ENCODE measurements around the gene ASTN1.
A peak's percentile ranks its signal among the peaks of the same experiment; 100 is the strongest.

ASTN1 gene

GRCh38 chr1:177164380-177165068 lies at the start of gene ASTN1 (continued):
- TF ChIP-seq ZNF513 (tag by site-specific recombination; IDR thresholded peaks at IDR 0.05) (no peak), HOXA7 (CRISPR knock-in tag; IDR thresholded peaks at IDR 0.05; ENCODE audit: borderline replicate concordance) (no peak), ZFP3 (tag by site-specific recombination; IDR thresholded peaks at IDR 0.05; ENCODE audit: low read depth) (no peak), ZNF645 (tag by site-specific recombination; IDR thresholded peaks at IDR 0.05) (no peak), REPIN1 (tag by site-specific recombination; IDR thresholded peaks at IDR 0.05; ENCODE audit: low read depth) (no peak), PATZ1 (tag by site-specific recombination; IDR thresholded peaks at IDR 0.05) (peak; percentile 39; the same call in 1 of the 2 replicates), ZNF555 (tag by site-specific recombination; conservative IDR thresholded peaks at IDR 0.05) (no peak), ZSCAN5A (tag by site-specific recombination; IDR thresholded peaks at IDR 0.05) (no peak), ZNF544 (tag by site-specific recombination; IDR thresholded peaks at IDR 0.05) (no peak), SCRT2 (tag by site-specific recombination; IDR thresholded peaks at IDR 0.05) (no peak), KLF10 (tag by site-specific recombination; IDR thresholded peaks at IDR 0.05) (no peak), ZNF600 (tag by site-specific recombination; IDR thresholded peaks at IDR 0.05) (peak; percentile 67), ZNF510 (tag by site-specific recombination; IDR thresholded peaks at IDR 0.05; ENCODE audit: insufficient replicate concordance) (no peak), ZNF362 (tag by site-specific recombination; IDR thresholded peaks at IDR 0.05) (no peak), ZNF221 (tag by site-specific recombination; IDR thresholded peaks at IDR 0.05; ENCODE audit: borderline replicate concordance) (no peak), ZNF776 (tag by site-specific recombination; IDR thresholded peaks at IDR 0.05; ENCODE audit: borderline replicate concordance) (no peak), ZNF670 (tag by site-specific recombination; IDR thresholded peaks at IDR 0.05; ENCODE audit: low read depth) (no peak), ZNF792 (tag by site-specific recombination; IDR thresholded peaks at IDR 0.05) (no peak), ZNF174 (tag by site-specific recombination; IDR thresholded peaks at IDR 0.05) (no peak), ZBTB49 (tag by site-specific recombination; IDR thresholded peaks at IDR 0.05; ENCODE audit: low read depth) (no peak), ZNF341 (tag by site-specific recombination; IDR thresholded peaks at IDR 0.05; ENCODE audit: low read depth) (no peak), ZNF175 (tag by site-specific recombination; IDR thresholded peaks at IDR 0.05) (no peak), ZNF23 (tag by site-specific recombination; IDR thresholded peaks at IDR 0.05; ENCODE audit: borderline replicate concordance) (no peak), OVOL3 (tag by site-specific recombination; IDR thresholded peaks at IDR 0.05) (no peak), ZNF677 (tag by site-specific recombination; IDR thresholded peaks at IDR 0.05) (no peak)
